ENCODE data around the gene NFATC1. TPM values are rescaled to one million over a fixed set of nuclear protein-coding genes. Genes with fewer than 3 reads are reported as not detected.
"Not testable (repeated sequence)": the region's sequence is repeated elsewhere in the genome, so short reads cannot be mapped to it uniquely, and the experiment has no call there.

The NFATC1 gene
- total RNA-seq, 1 experiment from 2014 or later = 6.8 TPM

DNA sequence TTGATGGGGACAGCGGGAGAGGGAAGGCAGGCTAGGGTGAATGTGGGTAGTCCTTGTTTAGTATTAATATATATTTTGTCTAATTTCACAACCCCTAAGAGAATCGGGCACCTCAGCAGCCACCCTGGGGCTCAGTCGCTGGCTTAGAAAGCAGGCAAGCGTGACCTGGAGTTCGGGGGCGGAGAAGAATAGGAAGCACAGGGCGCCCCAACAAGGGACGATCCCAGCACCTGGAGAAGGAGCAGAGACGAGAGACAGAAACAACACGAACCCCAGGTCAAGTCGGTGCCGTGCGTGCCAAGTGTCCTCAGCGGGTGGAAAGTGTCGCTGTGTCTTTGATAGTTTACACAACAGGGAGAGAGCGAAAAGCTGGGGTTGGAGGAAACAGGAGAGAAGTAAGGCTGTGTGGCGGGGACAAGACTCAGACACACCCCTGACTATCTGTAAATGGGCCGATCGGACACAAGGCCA, 95.4 kb downstream of the NFATC1 start:
- in situ Hi-C loops (cut with HindIII; ENCODE audit: low sequenced_read_pairs) = no loop called here
- DNase-seq (ENCODE audit: low spot score) = no peak

DNA sequence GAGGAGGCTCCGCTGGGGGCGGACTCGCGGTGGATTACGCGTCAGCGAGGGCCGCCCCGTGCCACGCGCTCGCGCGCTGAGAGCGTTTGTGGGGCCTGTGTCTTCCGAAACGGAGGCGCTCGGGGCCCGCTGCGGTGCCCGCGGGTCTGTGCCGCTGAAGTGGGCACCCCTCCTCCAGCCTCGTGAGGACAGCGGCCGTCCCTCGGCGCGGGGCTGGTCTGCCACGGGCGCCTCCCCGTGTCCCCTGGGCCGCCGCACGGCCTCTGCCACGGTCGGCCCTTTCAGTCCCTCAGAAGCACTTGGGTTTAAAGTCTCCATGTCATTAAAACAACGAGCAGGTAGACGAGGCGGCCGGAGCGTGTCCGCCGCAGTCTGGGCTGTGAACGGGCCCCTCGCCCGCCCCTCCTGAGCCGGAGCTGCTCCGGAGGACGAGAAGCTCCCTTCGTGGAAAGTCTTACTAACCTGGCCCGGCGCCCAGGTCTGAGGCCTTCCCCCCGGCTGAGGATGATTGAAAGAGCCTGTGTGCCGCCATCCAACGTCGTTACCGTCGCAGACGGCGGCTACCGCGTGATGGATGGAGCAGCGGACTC, 97.6 kb downstream of the NFATC1 start:
- in situ Hi-C loops (cut with HindIII; ENCODE audit: low sequenced_read_pairs) = no loop called here

DNA sequence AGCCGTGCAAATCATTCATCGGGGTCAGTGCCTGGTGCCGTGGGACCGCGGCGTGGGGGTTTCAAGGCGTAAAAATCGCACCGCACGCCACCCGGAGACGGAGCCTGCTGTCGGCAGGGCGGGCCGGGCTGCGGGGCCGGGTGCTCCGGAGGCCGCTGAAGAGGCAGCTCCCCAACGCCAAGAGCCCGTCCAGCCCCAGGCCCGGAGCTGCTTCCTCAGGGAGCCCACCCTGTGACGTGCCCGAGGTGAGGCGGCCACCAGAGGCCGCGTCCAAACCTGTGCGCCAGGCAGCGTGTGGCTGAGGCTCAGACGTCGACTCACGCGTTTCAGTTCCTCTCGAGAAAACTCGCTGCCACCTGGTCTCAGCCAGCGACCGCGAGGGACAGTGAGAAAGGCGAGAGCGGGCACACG, 98.1 kb downstream of the NFATC1 start:
- in situ Hi-C loops (cut with HindIII; ENCODE audit: low sequenced_read_pairs) = no loop called here
- no peak for DNase-seq (ENCODE audit: low spot score)

More for the DNA sequence above, 97.6 kb downstream of the NFATC1 start:
- DNase-seq (ENCODE audit: low spot score) = no peak

DNA sequence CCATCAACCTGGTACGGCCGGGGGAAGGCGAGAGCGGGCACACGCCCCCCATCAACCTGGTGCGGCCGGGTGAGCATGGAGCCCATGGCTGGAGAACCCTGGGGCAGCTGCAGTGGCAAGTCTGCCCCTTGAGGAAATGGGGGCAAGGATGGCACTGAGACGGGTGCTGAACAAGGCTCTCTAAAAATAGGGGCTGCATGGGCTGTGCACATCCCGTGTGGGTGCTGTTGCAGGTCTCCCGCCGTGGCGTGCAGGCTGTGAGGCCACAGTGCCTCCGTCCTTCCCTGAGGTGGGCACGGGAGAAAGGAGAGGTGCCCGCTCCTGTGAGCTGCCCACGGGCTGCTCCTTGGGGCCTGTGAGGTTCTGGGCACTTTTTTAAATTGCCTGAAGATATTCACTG, 99.2 kb downstream of the NFATC1 start:
- DNase-seq (ENCODE audit: low spot score) = no peak
- in situ Hi-C loops (cut with HindIII; ENCODE audit: low sequenced_read_pairs) = no loop called here

DNA sequence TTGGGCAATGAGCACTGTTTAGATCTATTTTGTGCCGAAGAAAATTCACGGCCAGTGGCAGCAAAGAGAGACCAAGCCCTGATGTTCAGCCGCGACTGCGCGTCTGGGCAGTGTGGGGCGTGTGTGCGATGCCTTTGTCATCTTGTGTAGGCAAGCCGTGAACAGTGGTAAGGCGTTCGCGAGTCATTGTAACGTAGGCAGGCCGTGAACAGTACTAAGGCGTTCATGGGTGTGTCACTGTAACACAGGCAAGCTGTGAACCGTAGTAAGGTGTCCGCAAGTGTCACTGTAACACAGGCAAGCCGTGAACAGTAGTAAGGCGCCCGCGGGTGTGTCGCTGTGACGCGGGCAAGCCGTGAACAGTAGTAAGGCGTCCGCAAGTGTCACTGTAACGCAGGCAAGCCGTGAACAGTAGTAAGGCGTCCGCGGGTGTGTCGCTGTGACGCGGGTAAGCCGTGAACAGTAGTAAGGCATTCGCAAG, 99.9 kb downstream of the NFATC1 start:
- no peak for DNase-seq (ENCODE audit: low spot score)
- in situ Hi-C loops (cut with HindIII; ENCODE audit: low sequenced_read_pairs) = no loop called here

DNA sequence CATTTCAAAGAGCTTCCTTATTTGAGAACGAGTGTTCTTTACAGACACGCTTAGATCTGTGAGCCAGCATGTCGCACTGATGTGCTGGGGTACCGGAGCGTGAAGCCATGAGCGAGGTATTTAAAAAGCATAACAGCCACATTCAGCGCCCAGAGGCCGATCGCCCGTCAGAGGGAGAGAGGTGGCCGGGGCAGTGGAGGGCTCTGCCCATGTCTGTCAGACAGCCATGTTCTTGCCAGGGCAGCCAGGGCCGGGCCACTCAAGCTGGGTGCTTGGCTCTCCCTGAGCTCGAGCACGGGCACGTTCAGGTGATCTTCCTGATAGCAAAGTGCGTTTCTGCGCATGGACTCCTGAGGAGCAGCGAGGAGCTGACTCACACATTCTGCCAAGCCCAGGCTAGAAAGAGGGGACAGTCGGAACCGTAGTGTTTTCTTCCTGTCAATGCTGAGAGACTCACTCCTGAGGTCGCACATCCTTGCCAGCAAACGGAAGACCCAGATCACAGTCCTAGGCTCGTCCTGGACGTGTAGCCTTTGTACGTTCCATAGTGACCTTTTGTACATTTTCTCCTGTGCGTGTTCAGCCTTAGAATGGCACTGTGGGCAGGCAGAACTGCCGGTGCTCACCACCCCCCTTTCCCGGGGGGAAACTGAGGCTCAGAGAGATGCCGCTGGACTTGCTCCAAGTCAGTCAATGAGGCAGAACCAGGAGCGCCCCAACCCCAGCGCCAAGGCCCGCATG, 100.7 kb downstream of the NFATC1 start:
- in situ Hi-C loops (cut with HindIII; ENCODE audit: low sequenced_read_pairs) = no loop called here
- no peak for DNase-seq (ENCODE audit: low spot score)

DNA sequence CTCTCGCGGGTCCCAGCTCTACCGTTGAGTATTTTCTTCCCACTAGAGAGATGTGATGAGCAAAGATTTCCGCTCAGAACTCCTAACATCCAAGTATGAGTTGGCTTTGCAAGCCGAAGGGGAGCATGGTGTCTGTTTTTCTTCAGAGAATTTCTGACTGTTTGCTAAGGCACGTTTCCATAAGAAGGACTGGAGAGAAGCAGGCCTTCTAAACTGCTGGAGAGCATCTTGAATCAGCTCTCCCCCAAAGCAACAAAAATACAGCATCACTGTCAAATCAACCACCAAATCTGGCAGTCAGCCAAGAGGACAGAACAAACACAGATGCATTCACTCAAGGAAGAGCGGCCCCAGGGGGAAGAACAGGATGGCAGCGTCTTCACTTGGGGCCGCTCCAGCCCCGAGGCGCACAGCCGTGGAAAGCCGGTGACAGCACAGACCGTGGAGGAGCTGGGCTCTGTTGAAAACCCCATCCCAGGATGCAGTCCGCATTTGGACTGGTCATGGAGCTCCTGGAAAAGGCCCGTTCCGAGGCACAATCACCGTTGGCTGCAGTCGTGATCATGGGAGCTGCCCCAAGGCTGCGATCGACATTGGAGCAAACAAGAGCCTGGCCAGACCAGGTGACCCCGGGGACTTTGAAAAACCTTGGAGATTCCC, 101.4 kb downstream of the NFATC1 start:
- DNase-seq (ENCODE audit: low spot score) = peak; percentile 8

DNA sequence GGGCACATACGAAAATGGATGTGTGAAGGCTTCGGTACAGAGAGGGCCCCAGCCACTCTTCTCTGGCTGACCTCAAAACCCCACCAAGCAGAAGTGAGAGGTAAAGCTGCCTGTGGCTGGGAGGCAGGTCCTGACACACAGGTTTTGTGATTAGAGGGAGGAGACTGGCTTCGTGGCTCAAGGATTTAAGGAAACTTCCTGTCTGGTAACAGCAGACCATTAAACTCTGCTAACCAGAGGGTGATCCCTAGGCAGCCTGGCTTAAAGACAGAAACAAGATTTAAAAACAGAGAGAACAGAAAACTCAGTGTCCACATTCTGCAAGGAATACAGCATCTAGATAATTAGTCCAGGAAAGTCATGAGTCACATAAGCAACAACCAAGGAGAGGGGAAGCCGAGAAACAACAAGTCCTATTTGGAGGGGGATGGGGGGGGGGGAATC, 101.9 kb downstream of the NFATC1 start:
- in situ Hi-C loops (cut with HindIII; ENCODE audit: low sequenced_read_pairs) = no loop called here

More for the DNA sequence above, 101.4 kb downstream of the NFATC1 start:
- in situ Hi-C loops (cut with HindIII; ENCODE audit: low sequenced_read_pairs) = no loop called here

DNA sequence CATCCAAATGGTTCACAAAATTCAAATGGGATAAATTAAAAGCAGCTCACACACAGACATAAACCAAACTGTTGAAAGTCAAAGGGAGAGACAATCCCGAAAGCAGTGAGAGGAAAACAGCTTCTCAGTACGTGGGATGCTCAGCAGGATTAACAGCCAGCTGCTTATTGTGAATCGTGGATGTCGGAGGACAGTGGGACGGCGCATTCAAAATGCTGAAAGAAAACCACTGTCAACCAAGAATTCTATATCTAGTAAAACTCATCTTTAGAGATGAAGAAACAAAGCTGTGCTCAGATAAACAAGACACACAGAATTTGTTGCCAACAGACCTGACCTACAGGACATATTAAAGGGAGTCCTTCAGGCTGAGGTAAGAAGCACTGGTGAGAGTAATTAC, 102.9 kb downstream of the NFATC1 start:
- DNase-seq (ENCODE audit: low spot score) = no peak
- in situ Hi-C loops (cut with HindIII; ENCODE audit: low sequenced_read_pairs) = no loop called here

More for the DNA sequence above, 101.9 kb downstream of the NFATC1 start:
- no peak for DNase-seq (ENCODE audit: low spot score)

DNA sequence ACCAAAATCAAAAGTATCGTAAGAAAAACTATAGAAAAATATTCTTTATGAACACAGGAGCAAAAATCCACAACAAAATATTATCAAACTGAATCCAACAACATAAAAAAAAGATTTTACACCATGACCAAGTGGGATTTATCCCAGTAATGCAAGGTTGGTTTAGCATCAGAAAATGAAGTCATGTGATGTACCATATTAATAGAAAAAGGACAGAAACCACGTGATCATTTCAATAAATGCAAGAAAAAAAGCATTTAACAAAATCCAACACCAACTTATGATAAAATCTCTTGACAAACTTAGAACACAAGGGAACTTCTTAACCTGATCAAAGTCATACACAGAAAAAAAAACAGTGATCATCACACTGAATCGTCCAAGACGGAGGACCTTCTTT, 105.3 kb downstream of the NFATC1 start:
- no peak for DNase-seq (ENCODE audit: low spot score)
- in situ Hi-C loops (cut with HindIII; ENCODE audit: low sequenced_read_pairs) = no loop called here

DNA sequence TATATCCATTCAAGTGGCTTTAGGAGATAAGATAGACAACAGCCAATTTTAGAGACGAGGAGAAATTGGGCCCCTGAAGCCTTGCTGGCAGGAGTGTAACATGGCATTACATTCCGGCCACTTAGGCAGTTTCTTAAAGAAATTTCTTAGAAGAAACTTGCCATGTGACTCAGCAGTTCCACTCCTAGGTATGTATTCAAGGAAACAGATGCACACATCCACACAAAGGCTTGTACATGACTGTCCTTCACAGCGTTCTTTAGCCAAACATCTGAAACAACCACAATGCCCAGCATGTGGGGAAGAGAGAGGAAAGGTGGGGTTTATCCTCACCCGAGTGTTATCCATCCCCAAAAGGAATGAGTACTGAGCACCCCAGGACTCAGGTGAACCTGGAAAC, 107.1 kb downstream of the NFATC1 start:
- no peak for DNase-seq (ENCODE audit: low spot score)
- in situ Hi-C loops (cut with HindIII; ENCODE audit: low sequenced_read_pairs) = no loop called here

DNA sequence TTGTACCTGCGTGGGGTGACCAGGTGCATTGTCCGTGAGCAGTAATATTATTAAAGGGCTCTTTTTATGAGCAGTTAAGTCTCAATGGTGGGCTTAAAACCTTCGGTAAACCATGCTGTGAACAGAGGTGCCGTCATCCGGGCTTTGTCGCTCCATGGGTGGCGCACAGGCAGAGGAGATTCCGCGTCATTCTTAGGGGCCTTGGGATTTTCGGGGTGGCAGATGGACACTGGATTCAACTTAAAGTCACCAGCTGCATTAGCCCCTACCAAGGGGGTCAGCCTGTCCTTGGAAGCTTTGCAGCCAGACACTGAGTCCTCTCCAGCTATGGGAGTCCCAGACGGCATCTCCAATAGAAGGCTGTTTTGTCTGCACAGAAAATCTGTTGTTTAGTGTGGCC, 107.7 kb downstream of the NFATC1 start:
- in situ Hi-C loops (cut with HindIII; ENCODE audit: low sequenced_read_pairs) = no loop called here
- DNase-seq (ENCODE audit: low spot score) = no peak

DNA sequence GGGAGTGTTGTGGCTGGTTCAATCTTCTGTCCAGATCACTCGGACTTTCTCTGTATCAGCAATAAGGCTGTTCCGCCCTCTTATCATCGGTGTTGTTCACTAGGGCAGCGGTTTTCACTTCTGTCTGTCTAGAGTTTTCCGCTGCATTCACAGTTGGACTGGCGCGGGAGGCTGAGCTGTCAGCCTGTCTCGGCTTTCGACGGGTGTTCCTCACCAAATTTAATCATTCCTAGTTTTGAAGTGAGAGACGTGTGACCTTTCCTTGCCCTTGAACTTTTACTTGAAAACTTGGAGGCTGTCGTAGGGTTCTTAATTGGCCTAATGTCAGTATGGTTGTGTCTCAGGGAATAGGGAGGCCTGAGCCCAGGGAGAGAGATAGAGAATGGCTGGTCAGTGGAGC, 108.3 kb downstream of the NFATC1 start:
- in situ Hi-C loops (cut with HindIII; ENCODE audit: low sequenced_read_pairs) = no loop called here
- DNase-seq (ENCODE audit: low spot score) = no peak

DNA sequence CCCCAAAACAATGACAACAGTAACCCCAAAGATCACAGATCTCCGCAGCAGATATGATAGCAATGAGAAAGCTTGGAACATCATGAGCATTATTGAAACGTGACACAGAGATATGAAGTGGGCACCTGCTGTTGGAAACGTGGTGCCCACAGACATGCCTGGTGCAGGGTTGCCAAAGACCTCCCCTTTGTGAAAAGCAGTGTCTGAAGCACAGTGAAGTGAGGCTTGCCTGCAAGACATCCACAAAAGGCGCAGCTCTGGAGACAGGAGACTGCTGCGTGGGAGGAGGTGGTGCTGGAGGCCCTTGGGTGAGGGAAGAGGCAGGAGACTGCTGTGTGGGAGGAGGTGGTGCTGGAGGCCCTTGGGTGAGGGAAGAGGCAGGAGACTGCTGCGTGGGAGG, 108.8 kb downstream of the NFATC1 start:
- DNase-seq (ENCODE audit: low spot score); in situ Hi-C loops (cut with HindIII; ENCODE audit: low sequenced_read_pairs): not testable (repeated sequence)

DNA sequence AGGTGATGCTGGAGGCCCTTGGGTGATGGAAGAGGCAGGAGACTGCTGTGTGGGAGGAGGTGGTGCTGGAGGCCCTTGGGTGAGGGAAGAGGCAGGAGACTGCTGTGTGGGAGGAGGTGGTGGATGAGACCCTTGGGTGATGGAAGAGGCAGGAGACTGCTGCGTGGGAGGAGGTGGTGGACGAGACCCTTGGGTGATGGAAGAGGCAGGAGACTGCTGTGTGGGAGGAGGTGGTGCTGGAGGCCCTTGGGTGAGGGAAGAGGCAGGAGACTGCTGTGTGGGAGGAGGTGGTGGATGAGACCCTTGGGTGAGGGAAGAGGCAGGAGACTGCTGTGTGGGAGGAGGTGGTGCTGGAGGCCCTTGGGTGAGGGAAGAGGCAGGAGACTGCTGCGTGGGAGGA, 109.7 kb downstream of the NFATC1 start:
- DNase-seq (ENCODE audit: low spot score); in situ Hi-C loops (cut with HindIII; ENCODE audit: low sequenced_read_pairs): not testable (repeated sequence)

DNA sequence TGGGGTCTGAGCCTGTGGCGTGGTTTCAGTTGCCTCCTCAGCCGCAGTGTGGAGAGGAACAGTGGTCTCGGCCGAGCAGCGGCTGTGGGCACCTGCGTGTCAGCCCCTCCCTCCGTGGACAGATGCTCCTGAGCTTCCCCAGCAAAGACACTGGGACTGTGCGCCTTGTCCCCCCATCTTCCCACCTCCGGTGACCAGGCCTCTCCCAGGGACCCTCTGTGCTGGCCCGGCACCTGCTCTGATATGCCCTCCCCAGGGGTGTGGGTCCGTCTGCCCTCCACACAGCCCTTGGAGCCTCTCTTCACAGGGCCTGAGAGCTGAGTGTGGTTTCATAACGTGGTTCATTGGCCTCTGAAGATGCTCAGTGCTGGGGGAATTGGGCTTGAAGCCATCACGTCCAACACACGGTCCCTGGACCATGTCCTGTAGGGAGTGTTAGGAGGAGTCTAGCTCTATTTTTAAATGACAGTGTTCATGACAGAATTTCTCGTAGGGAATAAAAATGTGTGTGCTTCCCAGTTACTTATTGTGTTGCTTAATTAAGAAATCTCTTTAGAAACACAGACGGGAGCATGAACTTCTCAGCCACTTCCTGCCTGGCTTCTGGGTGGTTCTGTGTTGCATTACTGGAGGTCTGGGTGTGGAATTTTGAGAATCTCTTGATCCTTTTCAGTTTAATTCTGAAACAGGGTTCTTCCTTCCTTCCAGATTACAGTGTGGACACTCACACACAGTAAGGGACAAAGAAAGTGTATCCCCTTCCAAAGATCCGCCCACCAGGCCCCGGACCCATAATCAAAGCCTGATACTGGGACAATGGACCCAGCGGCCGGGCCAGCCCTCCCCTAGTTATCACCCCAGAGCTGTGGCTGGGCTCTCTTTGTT, 110.7 kb downstream of the NFATC1 start:
- no peak for DNase-seq (ENCODE audit: low spot score)
- in situ Hi-C loops (cut with HindIII; ENCODE audit: low sequenced_read_pairs) = no loop called here

DNA sequence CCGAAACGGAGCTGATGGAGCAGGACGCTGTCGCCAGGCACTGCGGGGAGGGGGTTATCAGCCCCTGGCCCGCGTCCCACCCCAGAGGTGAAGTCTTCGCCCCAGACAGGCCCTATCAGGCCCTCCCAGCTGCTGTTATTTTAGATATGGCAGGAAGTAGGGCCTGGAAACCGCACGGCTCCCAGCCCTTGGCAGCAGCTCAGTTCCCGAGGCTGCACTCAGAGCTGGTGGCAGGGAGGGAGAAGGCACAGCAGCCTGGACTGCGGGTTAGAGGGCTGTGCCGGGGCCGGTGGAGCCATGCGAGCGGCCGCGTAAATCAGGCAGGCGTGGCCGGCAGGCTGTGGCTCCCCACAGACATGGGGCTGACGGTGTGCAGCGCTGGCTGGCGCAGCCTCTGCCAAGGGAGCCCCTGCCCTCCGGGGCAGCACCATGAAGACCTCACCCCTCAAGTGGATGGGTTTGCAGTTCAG, 111.4 kb downstream of the NFATC1 start:
- in situ Hi-C loops (cut with HindIII; ENCODE audit: low sequenced_read_pairs) = no loop called here
- DNase-seq (ENCODE audit: low spot score) = no peak

DNA sequence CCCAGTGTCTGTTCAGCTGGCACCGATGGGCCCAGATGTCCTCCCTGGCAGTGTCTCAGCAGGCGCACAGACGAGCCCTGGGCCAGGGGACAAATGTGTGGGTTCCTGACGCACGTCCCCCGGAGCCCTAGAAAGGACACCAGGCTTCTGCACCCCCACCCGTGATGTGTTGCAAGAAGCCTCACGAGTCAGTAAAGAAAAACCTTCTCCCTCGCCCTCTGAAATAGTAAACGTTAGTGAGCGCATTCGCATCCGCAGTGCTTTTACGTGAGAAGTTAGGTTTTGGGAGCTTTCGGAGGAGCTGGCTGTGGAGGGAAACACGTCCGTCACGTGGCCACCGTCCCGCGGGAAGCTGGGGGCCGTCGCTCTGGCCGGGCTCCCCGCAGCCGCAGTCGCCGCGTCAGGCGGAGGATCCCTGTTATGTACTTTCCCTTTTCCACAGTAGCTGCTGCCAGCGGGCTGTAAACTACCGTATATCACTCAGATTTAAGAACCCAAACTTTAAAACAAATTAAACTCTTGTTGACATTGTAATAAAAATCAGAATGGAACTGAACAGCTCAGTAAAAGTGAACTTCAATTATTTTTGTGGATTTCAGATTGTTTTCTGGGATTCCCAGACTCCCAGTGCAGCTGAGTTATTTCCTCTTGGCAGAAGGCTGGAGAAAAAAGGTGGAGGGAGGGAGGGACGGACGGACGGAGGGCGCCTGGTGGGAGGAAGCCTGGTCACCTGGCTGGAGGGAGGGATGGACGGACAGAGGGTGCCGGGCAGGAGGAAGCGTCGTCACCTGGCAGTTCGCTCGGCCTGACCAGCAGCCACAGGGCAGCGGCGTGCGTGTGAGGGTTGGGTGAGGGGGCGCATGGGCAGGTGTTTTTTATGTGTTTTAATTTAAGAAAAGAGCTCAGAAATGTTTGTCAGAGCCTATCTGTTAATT, 112.1 kb downstream of the NFATC1 start:
- DNase-seq (ENCODE audit: low spot score) = peak; percentile 6
- in situ Hi-C loops (cut with HindIII; ENCODE audit: low sequenced_read_pairs) = no loop called here
